ENCODE data around the gene UQCC2. TPM values are rescaled to one million over a fixed set of nuclear protein-coding genes. Genes with fewer than 3 reads are reported as not detected.

UQCC2 gene
- total and polyA plus RNA-seq, 2 of the 8 experiments (the other 6 are each of a cell fraction or from before 2014, with no cell fraction given), result 52.1 to 104 TPM

GRCh38 chr6:33713786-33714185, 2.3 kb upstream of the UQCC2 start:
- DNase-seq (ENCODE audit: low read depth in 1 of 2, low spot score in 2 of 2) (no peak), FAIRE-seq (no peak)
- peaks cover 0 to 3% of the 10 kb centered on the region in 2 experiments for H4K20me1 ChIP-seq (replicated peaks in 1 of 2; ENCODE audit: control insufficient read depth in 1 of 2, insufficient read depth in 2 of 2, low read length in 2 of 2)
- no peak overlapping the region for H2AFZ ChIP-seq (ENCODE audit: low read length)
- ChIA-PET POLR2A (ENCODE audit: partially characterized antibody) (interaction anchor here (0.9 to 1.7 kb wide), 3 partner anchors 10 to 128 kb away, joined by 3 read pairs; no protein-coding TSS in a partner anchor), CTCF (ENCODE audit: partially characterized antibody) (interaction anchor here (1.0 to 4.3 kb wide), 8 partner anchors 12 to 124 kb away, joined by 3 to 28 read pairs (median 5); no protein-coding TSS in a partner anchor)
- H3K56ac ChIP-seq (replicated peaks; ENCODE audit: insufficient read length, low read depth, low read length), result no peak overlapping the region
- H3K79me2 ChIP-seq (ENCODE audit: control insufficient read depth in 1 of 2, insufficient read depth in 2 of 2, low read length in 2 of 2), result peaks cover 0 to 15% of the 10 kb centered on the region in 2 experiments; a peak in 2 of 4 replicates
- H3K9me3 ChIP-seq (ENCODE audit: insufficient read depth in 2 of 2, low read depth in 1 of 2, low read length in 1 of 2), result no peaks in the 10 kb centered on the region
- H3K4me2 ChIP-seq (ENCODE audit: insufficient read depth in 1 of 2, low read depth in 2 of 2, low read length in 2 of 2), result no peak overlapping the region
- no peak overlapping the region for H4K91ac ChIP-seq (replicated peaks; ENCODE audit: insufficient read length, low read length)
- peaks cover 2% of the 10 kb centered on the region; the same call in 1 of the 2 replicates for H3K23me2 ChIP-seq (ENCODE audit: low read depth, low read length)
- no peaks in the 10 kb centered on the region for H3K27me3 ChIP-seq (replicated peaks in 1 of 4; ENCODE audit: control insufficient read depth in 3 of 4, extremely low read depth in 1 of 4, insufficient read depth in 3 of 4, low read length in 3 of 4)
- H2BK20ac ChIP-seq (ENCODE audit: low read length), result no peak overlapping the region
- H2AK5ac ChIP-seq (ENCODE audit: low read depth, low read length), result no peak overlapping the region
- H3K4me3 ChIP-seq (ENCODE audit: extremely low read depth in 1 of 4, insufficient read depth in 2 of 4, low read depth in 3 of 4, low read length in 4 of 4), result no peak overlapping the region
- no peak overlapping the region for H2BK12ac ChIP-seq (ENCODE audit: low read depth, low read length)
- 94% methylated on average over 2 of the region's 2 CpGs; no CpG with 5 or more reads in 1 of the 2 experiments for WGBS, 2 experiments (ENCODE audit: extremely low coverage in 1 of 2, insufficient coverage in 1 of 2, insufficient read length in 1 of 2, insufficient replicate concordance in 2 of 2, low coverage in 1 of 2, low lambda C conversion rate in 2 of 2, missing lambda C conversion rate in 1 of 2)
- H3K23ac ChIP-seq (ENCODE audit: insufficient read length), result no peak overlapping the region
- no peak overlapping the region for H4K8ac ChIP-seq (ENCODE audit: extremely low read depth, insufficient read depth, low read length)
- H2BK120ac ChIP-seq (replicated peaks; ENCODE audit: low read depth, low read length), result no peak overlapping the region
- no peak overlapping the region for H4K5ac ChIP-seq (ENCODE audit: insufficient read length, low read depth, low read length)
- peaks cover 12% of the 10 kb centered on the region for H3K79me1 ChIP-seq (ENCODE audit: low read depth, low read length)
- H3K4ac ChIP-seq (replicated peaks; ENCODE audit: insufficient read length, low read depth, low read length), result no peak overlapping the region
- no peak overlapping the region for H3K27ac ChIP-seq (ENCODE audit: low read depth, low read length)
- TF ChIP-seq SP1 (IDR thresholded peaks at IDR 0.05; ENCODE audit: low read depth, low read length) (no peak), POU5F1 (IDR thresholded peaks at IDR 0.05; ENCODE audit: low read depth, low read length) (no peak), CREB1 (IDR thresholded peaks at IDR 0.05) (no peak), SIN3A (conservative IDR thresholded peaks at IDR 0.05 in 1 of 2, IDR thresholded peaks at IDR 0.05 in 1 of 2; ENCODE audit: low read depth in 1 of 2, low read length in 2 of 2) (no peak), ZNF274 (IDR thresholded peaks at IDR 0.05; ENCODE audit: borderline replicate concordance, extremely low read depth, low read length) (no peak), CEBPB (IDR thresholded peaks at IDR 0.05; ENCODE audit: low read depth, low read length) (no peak), KDM5A (IDR thresholded peaks at IDR 0.05; ENCODE audit: low read length) (no peak), CBX8 (IDR thresholded peaks at IDR 0.05; ENCODE audit: borderline replicate concordance, low read depth, low read length) (no peak)
- peaks cover 7 to 16% (median 13%) of the 10 kb centered on the region in 4 experiments for H3K36me3 ChIP-seq (ENCODE audit: control insufficient read depth in 2 of 4, insufficient read depth in 4 of 4, low read length in 3 of 4)
- H2BK15ac ChIP-seq (ENCODE audit: low read length), result no peak overlapping the region
- H2BK5ac ChIP-seq (ENCODE audit: low read depth, low read length), result no peak overlapping the region
- peaks cover 2 to 14% (median 6%) of the 10 kb centered on the region in 4 experiments; a peak in 4 of 7 replicates for H3K4me1 ChIP-seq (replicated peaks in 1 of 4; ENCODE audit: control insufficient read depth in 3 of 4, insufficient read depth in 4 of 4, low read length in 3 of 4)
- H3K9ac ChIP-seq (replicated peaks in 1 of 4; ENCODE audit: extremely low read depth in 1 of 4, low read depth in 3 of 4, low read length in 3 of 4), result no peak overlapping the region
- no peak overlapping the region for H3K14ac ChIP-seq (ENCODE audit: insufficient read length)
- no peak overlapping the region for H3K18ac ChIP-seq (ENCODE audit: extremely low read depth, low read length)
